Measurements from ENCODE around the gene CNNM3.

DNA sequence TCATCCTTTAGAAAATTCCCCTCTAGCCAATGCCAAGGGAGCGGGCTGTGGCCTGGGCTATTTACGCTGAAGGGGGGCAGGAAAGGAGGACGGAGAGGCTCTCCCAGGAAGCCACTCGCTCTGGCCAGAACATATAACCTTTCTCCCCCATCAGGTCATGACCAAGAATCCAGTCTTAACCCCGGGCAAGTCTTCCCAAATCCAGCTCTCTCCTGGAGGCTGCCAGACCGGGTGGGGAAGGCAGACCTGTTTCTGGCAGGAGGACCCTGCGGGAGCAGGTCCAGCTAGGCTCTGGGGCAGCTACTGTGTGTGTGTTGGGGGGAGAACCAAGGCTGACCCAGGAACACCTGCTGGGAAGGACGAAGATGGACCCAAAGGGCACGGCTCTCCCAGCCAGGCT is 67.2 kb downstream of the CNNM3 start:
- TF ChIP-seq POLR2AphosphoS5 (IDR thresholded peaks at IDR 0.05): no peak
- TF ChIP-seq, protein P1, sequence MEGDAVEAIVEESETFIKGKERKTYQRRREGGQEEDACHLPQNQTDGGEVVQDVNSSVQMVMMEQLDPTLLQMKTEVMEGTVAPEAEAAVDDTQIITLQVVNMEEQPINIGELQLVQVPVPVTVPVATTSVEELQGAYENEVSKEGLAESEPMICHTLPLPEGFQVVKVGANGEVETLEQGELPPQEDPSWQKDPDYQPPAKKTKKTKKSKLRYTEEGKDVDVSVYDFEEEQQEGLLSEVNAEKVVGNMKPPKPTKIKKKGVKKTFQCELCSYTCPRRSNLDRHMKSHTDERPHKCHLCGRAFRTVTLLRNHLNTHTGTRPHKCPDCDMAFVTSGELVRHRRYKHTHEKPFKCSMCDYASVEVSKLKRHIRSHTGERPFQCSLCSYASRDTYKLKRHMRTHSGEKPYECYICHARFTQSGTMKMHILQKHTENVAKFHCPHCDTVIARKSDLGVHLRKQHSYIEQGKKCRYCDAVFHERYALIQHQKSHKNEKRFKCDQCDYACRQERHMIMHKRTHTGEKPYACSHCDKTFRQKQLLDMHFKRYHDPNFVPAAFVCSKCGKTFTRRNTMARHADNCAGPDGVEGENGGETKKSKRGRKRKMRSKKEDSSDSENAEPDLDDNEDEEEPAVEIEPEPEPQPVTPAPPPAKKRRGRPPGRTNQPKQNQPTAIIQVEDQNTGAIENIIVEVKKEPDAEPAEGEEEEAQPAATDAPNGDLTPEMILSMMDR (IDR thresholded peaks at IDR 0.05): no peak

Data from prostate gland (tissue), 2 donors.